B cell (primary cell): ENCODE measurements around the gene TBC1D2.

Experiments
- EZH2 ChIP-seq: IDR thresholded peaks from 2 replicates; pipeline ENCODE4 v1.6.1; 2012; ENCODE audit warnings: borderline replicate concordance, low read depth, mild to moderate bottlenecking, moderate library complexity, low read length; ENCODE audit not compliant: insufficient read depth, poor library complexity, severe bottlenecking
- TF ChIP-seq, protein P1 (sequence below): fragments of 200-600 bp; IDR thresholded peaks from one replicate; pipeline ENCODE4 v1.8.0; 2022; ENCODE audit warnings: antibody characterized with exemption, mild to moderate bottlenecking

DNA sequence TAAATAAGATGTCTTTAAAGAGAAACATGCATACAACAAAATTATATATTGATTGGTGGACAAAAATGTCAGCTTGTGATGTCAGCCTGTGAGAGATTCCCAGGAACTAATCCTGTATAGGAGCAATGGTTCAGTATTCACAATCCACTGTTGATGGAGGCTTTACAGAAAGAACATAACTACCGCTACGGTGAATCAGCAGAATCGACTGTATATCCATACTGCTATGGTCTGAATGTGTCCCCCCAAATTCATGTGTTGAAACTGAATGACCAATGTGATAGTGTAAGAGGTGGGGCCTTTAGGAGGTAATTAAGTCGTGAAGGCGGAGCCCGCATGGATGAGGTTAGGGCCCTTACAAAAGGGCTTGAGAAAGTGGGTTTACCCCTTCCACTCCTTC lies 40.4 kb upstream of the TBC1D2 start:
- TF ChIP-seq, protein P1, sequence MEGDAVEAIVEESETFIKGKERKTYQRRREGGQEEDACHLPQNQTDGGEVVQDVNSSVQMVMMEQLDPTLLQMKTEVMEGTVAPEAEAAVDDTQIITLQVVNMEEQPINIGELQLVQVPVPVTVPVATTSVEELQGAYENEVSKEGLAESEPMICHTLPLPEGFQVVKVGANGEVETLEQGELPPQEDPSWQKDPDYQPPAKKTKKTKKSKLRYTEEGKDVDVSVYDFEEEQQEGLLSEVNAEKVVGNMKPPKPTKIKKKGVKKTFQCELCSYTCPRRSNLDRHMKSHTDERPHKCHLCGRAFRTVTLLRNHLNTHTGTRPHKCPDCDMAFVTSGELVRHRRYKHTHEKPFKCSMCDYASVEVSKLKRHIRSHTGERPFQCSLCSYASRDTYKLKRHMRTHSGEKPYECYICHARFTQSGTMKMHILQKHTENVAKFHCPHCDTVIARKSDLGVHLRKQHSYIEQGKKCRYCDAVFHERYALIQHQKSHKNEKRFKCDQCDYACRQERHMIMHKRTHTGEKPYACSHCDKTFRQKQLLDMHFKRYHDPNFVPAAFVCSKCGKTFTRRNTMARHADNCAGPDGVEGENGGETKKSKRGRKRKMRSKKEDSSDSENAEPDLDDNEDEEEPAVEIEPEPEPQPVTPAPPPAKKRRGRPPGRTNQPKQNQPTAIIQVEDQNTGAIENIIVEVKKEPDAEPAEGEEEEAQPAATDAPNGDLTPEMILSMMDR = no peak
- TF ChIP-seq EZH2 = no peak
